Measurements from ENCODE around the gene POLDIP2.

- TF ChIP-seq POLR2A (IDR thresholded peaks at IDR 0.05; ENCODE audit: low read depth, low read length) (no peak), CTCF (IDR thresholded peaks at IDR 0.05 in 2 of 3, conservative IDR thresholded peaks at IDR 0.05 in 1 of 3; ENCODE audit: control insufficient read depth in 2 of 3, extremely low read depth in 1 of 3, insufficient read depth in 1 of 3, low read depth in 3 of 3, low read length in 3 of 3) (no peak), MXI1 (IDR thresholded peaks at IDR 0.05; ENCODE audit: low read depth, low read length) (no peak)
These were observed 44.9 kb upstream of the POLDIP2 start for GRCh38 chr17:28402224-28402630.

Measured in GM12878 (cell line).